ENCODE results near the gene MYL3. TPM values are rescaled to one million over a fixed set of nuclear protein-coding genes. Genes with fewer than 3 reads are reported as not detected.

Gene MYL3
- total and polyA plus RNA-seq, 2 donors (not counting 1 experiment from before 2014, with no cell fraction given) = not detected

GRCh38 chr3:46853441-46854415 lies 9.5 kb downstream of the MYL3 start:
- CTCF ChIA-PET = interaction anchor here (1.0 to 1.1 kb wide), 2 partner anchors 13 to 158 kb away, joined by 3 to 4 read pairs; no protein-coding TSS in a partner anchor
- H3K27ac Mint-ChIP-seq = no peak overlapping the region

More at GRCh38 chr3:46853441-46854415, 9.5 kb downstream of the MYL3 start:
- no peaks in the 10 kb centered on the region for H3K4me1 ChIP-seq (ENCODE audit: control insufficient read depth in 2 of 2, insufficient read depth in 2 of 2, low read length in 2 of 2)
- no peak for TF ChIP-seq CTCF (IDR thresholded peaks at IDR 0.05)
- TF ChIP-seq EZH2 (IDR thresholded peaks at IDR 0.05; ENCODE audit: borderline replicate concordance, insufficient read depth, low read depth, low read length, poor library complexity, severe bottlenecking) = no peak
- Mint-ChIP-seq H3K9me3 (ENCODE audit: insufficient read depth) (no peaks in the 10 kb centered on the region), H3K4me3 (no peak overlapping the region), H3K27me3 (peaks cover 9% of the 10 kb centered on the region), H3K4me1 (no peaks in the 10 kb centered on the region)
- H2AFZ ChIP-seq (ENCODE audit: insufficient read depth, low read depth, low read length, poor library complexity, severe bottlenecking) = no peak overlapping the region
- intact Hi-C loops (cut with micrococcal nuclease) = no loop called here
- no peak overlapping the region for H3K27ac ChIP-seq (ENCODE audit: low read length in 2 of 2)
- no peak for DNase-seq
- H3K9me3 ChIP-seq (ENCODE audit: control extremely low read depth in 1 of 3, control insufficient read depth in 2 of 3, insufficient read depth in 1 of 3, low read length in 2 of 3) = no peaks in the 10 kb centered on the region
- no peak for ATAC-seq (ENCODE audit: low read depth)
- H3K79me2 ChIP-seq (ENCODE audit: control insufficient read depth, insufficient read depth, low read length) = no peaks in the 10 kb centered on the region
- no peaks in the 10 kb centered on the region for H3K27me3 ChIP-seq (replicated peaks in 1 of 4; ENCODE audit: control extremely low read depth in 1 of 4, control insufficient read depth in 3 of 4, insufficient read depth in 4 of 4, low read length in 3 of 4)
- no peak overlapping the region for H3K4me3 ChIP-seq (ENCODE audit: control extremely low read depth in 1 of 5, extremely low read depth in 1 of 5, insufficient read depth in 1 of 5, low read depth in 2 of 5, low read length in 4 of 5)
- WGBS (ENCODE audit: insufficient coverage) = 94% methylated on average over 14 of the region's 15 CpGs
- H4K20me1 ChIP-seq (ENCODE audit: control insufficient read depth, insufficient read depth, low read length, poor library complexity, severe bottlenecking) = no peaks in the 10 kb centered on the region
- H3K36me3 ChIP-seq (replicated peaks in 1 of 2; ENCODE audit: control extremely low read depth in 1 of 2, control insufficient read depth in 1 of 2, extremely low read depth in 1 of 2, insufficient read depth in 2 of 2, low read length in 1 of 2) = no peaks in the 10 kb centered on the region
- POLR2A ChIA-PET = no interaction called here
- no peak overlapping the region for H3K9ac ChIP-seq (ENCODE audit: low read length)
- H3K4me2 ChIP-seq (replicated peaks; ENCODE audit: low read depth, low read length, poor library complexity, severe bottlenecking) = no peak overlapping the region
